A549 treated with Hydrocortisone at 1 μM for 4 hours (cell line): ENCODE results near the gene SIK2. TPM values are rescaled to one million over a fixed set of nuclear protein-coding genes. Genes with fewer than 3 reads are reported as not detected.

Experiments
- total RNA-seq: library from RNA; stranded (reverse); fragments of 200-300 nt; extraction: Qiagen RNA extraction; gene quantifications from 5 replicates; pipeline ENCODE4 v1.2.3, GENCODE V29; 2022

SIK2 gene
- total RNA-seq: 7.1 to 10.4 TPM (median 7.6 TPM) in 5 replicates

DNA sequence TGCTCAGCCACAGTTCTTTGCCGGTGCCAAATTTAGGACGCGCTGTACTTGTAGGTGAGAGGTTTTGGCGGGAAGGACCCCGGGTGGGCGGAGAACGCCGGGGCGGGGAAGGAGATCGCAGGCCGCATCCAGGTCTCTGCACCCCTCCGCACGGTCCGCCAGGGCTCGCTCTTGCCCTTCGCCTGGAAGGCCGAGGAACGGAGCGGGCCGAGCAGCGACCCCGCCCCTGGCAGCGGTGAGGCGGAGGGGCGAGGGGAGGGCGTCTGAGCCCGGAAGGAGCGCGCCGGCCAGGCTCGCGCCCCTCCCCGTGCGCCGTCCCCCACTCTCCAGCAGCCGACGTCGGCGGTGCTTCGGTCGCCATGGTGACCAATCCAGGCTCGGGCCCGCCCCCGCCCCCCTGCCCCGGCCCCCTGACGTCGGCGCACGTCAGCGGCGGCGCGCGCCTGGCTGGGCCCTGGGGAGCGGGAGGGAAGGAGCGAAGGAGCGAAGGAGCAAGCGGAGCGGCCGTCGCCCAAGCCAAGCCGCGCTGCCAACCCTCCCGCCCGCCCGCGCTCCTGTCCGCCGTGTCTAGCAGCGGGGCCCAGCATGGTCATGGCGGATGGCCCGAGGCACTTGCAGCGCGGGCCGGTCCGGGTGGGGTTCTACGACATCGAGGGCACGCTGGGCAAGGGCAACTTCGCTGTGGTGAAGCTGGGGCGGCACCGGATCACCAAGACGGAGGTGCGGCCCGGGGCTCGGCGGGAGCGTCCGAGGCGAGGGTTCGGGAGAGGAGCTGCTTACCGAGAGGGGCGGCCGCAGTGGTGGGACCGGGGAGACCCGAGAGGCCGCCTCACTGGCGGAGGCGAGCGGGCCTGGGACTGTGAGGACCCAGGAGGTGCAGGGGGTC is at the start of gene SIK2:
TSS of gene SIK2 (plus strand) at position 471 of the 886 bp plus-strand sequence. CDS start at position 586, 115 bp downstream.

DNA sequence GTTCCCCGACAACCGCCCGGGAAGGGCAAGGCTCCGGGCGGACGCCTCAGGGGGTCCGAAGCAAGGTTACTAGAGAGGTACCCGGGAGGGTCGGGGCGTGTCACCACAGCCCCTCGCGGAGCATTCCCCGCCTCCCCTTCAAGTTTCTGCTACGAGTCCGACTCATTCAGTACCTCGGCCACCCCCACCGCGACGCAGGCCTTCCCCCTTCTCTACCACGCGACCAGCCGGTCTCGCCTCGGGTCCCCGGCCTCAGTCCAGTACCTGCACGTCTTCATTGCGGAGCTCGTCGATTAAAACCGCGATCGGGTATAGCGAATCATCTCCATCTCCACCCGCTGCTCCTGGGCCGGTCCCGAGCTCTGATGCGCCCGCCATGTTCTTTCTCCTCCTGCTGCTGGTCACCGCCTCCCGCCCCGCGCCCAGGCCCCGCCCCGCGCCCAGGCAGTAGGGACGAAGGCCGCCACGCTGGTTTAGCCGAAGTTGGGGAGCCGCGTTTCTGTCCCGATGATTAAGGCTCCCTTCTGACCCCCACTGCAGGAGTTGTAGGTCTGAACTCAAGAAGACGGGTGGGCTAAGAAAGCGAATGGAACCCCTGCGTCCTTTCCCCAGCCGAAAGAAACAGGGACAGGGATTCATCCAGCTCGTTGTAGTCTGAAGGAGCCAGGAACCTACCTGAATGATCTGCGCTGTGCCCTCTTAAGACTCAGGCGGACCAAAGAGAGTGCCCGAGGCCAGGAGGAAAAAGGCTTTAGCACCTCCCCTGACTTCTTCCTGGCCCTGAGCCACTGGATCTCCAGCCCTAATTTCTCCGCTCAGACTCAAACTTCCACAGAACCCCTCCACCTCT is 164.0 kb downstream of the SIK2 start, which contains the start of gene PPP2R1B:
TSS of gene PPP2R1B (minus strand) at position 406 of the 850 bp plus-strand sequence. CDS start at position 378, 28 bp downstream.

Other genes starting within 250 kb of the SIK2 start
- gene POU2AF1, start 223.2 kb upstream of the SIK2 start, total RNA-seq: not detected in 5 replicates
- 0.10 to 0.23 TPM (median 0.16 TPM) in 4 of 5 replicates, not detected in the other for gene BTG4, start 90.1 kb upstream of the SIK2 start, total RNA-seq
- gene HOATZ, start 87.7 kb upstream of the SIK2 start, total RNA-seq: not detected in 5 replicates
- 3.9 to 4.5 TPM (median 4.1 TPM) in 5 replicates for gene LAYN, start 61.7 kb upstream of the SIK2 start, total RNA-seq
- 16.2 to 22.1 TPM (median 18.9 TPM) in 5 replicates for gene PPP2R1B, start 163.9 kb downstream of the SIK2 start, total RNA-seq